HFFc6 (cell line): Measurements from ENCODE around the gene EPHB4. TPM values are rescaled to one million over a fixed set of nuclear protein-coding genes. Genes with fewer than 3 reads are reported as not detected.
"Not testable (repeated sequence)": the region's sequence is repeated elsewhere in the genome, so short reads cannot be mapped to it uniquely, and the experiment has no call there.

Experiments
- DNase-seq: peaks from one replicate; pipeline ENCODE4 v3.0.0-alpha.2; 2018
- H3K27ac Mint-ChIP-seq: 2 replicates; pipeline ENCODE4 v1.8.0; 2020; ENCODE audit warnings: mild to moderate bottlenecking, mixed read lengths
- H3K27me3 Mint-ChIP-seq: 2 replicates; pipeline ENCODE4 v1.8.0; 2021; ENCODE audit warnings: mild to moderate bottlenecking, moderate library complexity, mixed read lengths; ENCODE audit not compliant: insufficient read depth
- H3K36me3 Mint-ChIP-seq: 2 replicates; pipeline ENCODE4 v1.8.0; 2021; ENCODE audit warnings: low read depth, mixed read lengths
- H3K4me1 Mint-ChIP-seq: 2 replicates; pipeline ENCODE4 v1.8.0; 2020; ENCODE audit warnings: low read depth, mixed read lengths
- H3K4me3 Mint-ChIP-seq: 2 replicates; pipeline ENCODE4 v1.8.0; 2020; ENCODE audit warnings: mild to moderate bottlenecking, moderate library complexity, mixed read lengths
- H3K9me3 Mint-ChIP-seq: 2 replicates; pipeline ENCODE4 v1.8.0; 2020; ENCODE audit warnings: mild to moderate bottlenecking, mixed read lengths
- total RNA-seq, 6 experiments: library from RNA; stranded (reverse); fragmentation: NEBNext Ultra II Directional; extraction: Animal tissue kit (Norgen Biotek cat#: 25700); gene quantifications; 2 replicates in 1 of 6; 3 replicates in 5 of 6; pipeline ENCODE4 v1.2.3, GENCODE V29; 2021
- TF ChIP-seq, protein P1 (sequence below): fragments of 200-600 bp; sonication (generic); IDR thresholded peaks from 2 replicates; pipeline ENCODE4 v1.5.0; 2021; ENCODE audit warnings: antibody characterized with exemption, mild to moderate bottlenecking

The EPHB4 gene
- total RNA-seq, 6 experiments from 2014 or later: 3.8 to 10.0 (median 4.6) TPM

DNA sequence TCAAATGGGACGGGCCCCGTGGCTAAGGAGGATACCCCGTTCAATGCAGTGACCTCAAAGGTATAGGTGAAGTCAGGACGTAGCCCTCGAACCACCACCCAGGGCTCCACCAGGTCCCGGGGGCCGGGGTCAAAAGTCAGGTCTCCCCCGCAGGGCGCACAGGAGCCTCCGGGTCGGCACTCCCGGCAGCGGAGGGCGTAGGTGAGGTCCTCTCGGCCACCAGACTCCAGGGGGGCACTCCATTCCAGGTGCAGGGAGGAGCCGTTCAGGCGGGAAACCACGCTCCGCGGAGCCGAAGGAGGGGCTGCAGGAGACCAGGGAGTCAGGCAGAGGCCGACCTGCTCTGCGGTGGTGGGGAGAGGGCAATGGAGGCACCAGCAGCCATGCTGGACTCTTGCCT lies 7.7 kb downstream of the EPHB4 start:
- Mint-ChIP-seq H3K9me3 (no peaks in the 10 kb centered on the region), H3K36me3 (no peaks in the 10 kb centered on the region), H3K27ac (no peak overlapping the region), H3K27me3 (peaks cover 6% of the 10 kb centered on the region), H3K4me1 (peaks cover 3% of the 10 kb centered on the region; the same call in 1 of the 2 replicates), H3K4me3 (no peak overlapping the region)
- no peak for DNase-seq
- TF ChIP-seq, protein P1, sequence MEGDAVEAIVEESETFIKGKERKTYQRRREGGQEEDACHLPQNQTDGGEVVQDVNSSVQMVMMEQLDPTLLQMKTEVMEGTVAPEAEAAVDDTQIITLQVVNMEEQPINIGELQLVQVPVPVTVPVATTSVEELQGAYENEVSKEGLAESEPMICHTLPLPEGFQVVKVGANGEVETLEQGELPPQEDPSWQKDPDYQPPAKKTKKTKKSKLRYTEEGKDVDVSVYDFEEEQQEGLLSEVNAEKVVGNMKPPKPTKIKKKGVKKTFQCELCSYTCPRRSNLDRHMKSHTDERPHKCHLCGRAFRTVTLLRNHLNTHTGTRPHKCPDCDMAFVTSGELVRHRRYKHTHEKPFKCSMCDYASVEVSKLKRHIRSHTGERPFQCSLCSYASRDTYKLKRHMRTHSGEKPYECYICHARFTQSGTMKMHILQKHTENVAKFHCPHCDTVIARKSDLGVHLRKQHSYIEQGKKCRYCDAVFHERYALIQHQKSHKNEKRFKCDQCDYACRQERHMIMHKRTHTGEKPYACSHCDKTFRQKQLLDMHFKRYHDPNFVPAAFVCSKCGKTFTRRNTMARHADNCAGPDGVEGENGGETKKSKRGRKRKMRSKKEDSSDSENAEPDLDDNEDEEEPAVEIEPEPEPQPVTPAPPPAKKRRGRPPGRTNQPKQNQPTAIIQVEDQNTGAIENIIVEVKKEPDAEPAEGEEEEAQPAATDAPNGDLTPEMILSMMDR: no peak

DNA sequence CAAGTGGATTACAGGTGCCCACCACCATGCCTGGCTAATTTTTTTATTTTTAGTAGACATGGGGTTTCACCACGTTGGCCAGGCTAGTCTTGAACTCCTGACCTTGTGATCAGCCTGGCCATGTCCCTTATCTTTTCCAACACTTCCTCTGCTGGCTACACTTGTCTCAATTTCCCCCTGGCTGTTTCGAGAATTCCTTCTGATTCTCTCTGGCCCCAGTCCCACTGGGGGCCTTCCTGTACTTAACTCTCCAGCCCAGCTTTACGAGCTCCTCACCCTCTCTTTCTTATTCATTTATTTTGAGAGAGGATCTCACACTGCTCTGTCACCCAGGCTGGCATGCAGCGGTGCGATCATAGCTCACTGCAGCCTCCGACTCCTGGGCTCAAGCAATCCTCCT lies 8.5 kb downstream of the EPHB4 start:
- no peaks in the 10 kb centered on the region for H3K36me3 Mint-ChIP-seq
- H3K4me3 Mint-ChIP-seq: no peak overlapping the region
- H3K27ac Mint-ChIP-seq: no peak overlapping the region
- DNase-seq: no peak
- TF ChIP-seq, protein P1: no peak
- H3K27me3 Mint-ChIP-seq: peaks cover 4% of the 10 kb centered on the region; the same call in 1 of the 2 replicates
- no peaks in the 10 kb centered on the region for H3K4me1 Mint-ChIP-seq
- H3K9me3 Mint-ChIP-seq: no peaks in the 10 kb centered on the region

DNA sequence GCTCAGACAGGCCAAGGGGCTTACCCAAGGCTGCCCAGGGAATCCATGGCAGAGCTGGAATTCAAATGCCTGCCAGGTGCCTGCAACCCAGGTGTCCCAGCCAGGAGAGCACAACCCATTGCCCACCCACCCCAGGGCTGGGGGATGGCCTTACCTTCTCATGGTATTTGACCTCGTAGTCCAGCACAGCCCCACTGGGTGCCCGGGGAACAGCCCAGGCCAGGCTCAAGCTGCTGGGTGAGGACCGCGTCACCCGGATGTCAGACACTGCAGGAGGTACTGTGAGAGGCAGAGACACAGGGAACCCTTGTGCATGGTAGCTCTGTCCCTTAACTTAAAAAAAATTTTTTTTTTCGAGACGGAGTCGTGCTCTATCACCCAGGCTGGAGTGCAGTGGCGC lies 9.0 kb downstream of the EPHB4 start:
- Mint-ChIP-seq H3K9me3 (no peaks in the 10 kb centered on the region), H3K4me1 (no peaks in the 10 kb centered on the region), H3K27me3 (peaks cover 2% of the 10 kb centered on the region), H3K36me3 (no peaks in the 10 kb centered on the region), H3K27ac (no peak overlapping the region), H3K4me3 (no peak overlapping the region)
- TF ChIP-seq, protein P1: no peak
- no peak for DNase-seq

DNA sequence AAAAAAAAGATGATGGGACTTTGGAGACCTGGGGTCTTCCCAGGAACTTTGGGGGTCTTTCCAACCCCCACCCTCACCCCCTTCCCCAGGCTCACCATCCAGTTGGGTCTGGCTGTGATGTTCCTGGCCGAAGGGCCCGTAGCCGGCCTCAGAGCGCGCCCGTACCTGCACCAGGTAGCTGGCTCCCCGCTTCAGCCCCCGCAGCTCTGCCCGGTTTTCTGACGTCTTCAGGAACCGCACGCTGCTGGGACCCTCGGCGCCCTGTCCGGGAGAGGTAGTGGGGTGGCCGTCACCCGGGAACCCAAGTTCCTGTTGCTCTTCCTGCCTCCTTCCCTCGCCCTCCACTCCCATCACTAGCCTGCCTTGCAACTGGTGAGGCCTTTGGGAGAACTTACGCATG lies 10.2 kb downstream of the EPHB4 start:
- Mint-ChIP-seq H3K27ac (no peak overlapping the region), H3K4me1 (no peaks in the 10 kb centered on the region), H3K27me3 (peaks cover 2% of the 10 kb centered on the region), H3K4me3 (no peak overlapping the region), H3K36me3 (no peaks in the 10 kb centered on the region), H3K9me3 (no peaks in the 10 kb centered on the region)
- DNase-seq: no peak
- TF ChIP-seq, protein P1: no peak

DNA sequence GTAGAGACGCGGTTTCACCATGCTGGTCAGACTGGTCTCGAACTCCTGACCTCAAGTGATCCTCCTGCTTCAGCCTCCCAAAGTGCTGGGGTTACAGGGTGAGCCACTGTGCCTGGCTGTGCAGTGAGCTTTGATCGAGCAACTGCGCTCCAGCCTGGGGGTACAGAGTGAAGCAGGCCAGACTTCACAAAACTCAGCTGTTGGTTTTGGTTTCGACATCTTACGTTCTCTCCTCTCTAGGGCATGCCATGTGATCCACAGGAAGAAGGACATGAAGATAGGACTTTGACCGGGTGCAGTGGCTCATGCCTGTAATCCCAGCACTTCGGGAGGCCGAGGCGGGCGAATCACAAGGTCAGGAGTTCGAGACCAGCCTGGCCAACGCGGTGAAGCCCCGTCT lies 10.8 kb downstream of the EPHB4 start:
- H3K4me1 Mint-ChIP-seq, H3K27ac Mint-ChIP-seq, H3K9me3 Mint-ChIP-seq, H3K4me3 Mint-ChIP-seq, H3K36me3 Mint-ChIP-seq, H3K27me3 Mint-ChIP-seq, DNase-seq: not testable (repeated sequence)

DNA sequence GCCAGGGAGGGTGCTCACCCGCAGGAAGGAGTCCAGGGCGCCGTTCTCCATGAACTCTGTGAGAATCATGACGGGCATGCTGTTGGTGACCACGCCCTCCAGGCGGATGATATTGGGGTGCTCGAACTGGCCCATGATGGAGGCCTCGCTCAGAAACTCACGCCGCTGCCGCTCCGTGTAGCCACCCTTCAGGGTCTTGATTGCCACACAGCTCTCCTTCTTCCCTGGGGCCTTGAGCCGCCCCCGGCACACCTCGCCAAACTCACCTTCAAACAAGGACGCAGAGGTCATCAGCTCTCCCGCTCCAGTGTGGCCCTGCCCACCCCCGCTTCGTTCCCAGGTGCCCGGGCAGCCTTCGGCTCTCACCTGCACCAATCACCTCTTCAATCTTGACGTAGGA lies 14.6 kb downstream of the EPHB4 start:
- Mint-ChIP-seq H3K4me3 (no peak overlapping the region), H3K9me3 (no peaks in the 10 kb centered on the region), H3K27me3 (peaks cover 4% of the 10 kb centered on the region), H3K4me1 (no peaks in the 10 kb centered on the region), H3K36me3 (peaks cover 6% of the 10 kb centered on the region; the same call in 1 of the 2 replicates), H3K27ac (no peak overlapping the region)
- no peak for DNase-seq
- TF ChIP-seq, protein P1: no peak
